HepG2 (cell line): ENCODE results near the gene PRKCE.

Experiments
- CBFB ChIP-seq: sonication (generic); formaldehyde crosslinking; IDR thresholded peaks from 2 replicates; pipeline ENCODE4 v1.4.0; 2020; ENCODE audit warnings: missing genetic modification reagents
- CTCF ChIP-seq: sonication (generic); formaldehyde crosslinking; IDR thresholded peaks from 2 replicates; pipeline ENCODE4 v1.5.0; 2020; ENCODE audit warnings: mild to moderate bottlenecking, missing genetic modification reagents, moderate library complexity
- MTA3 ChIP-seq: sonication (generic); formaldehyde crosslinking; IDR thresholded peaks from 2 replicates; pipeline ENCODE4 v1.4.0; 2020; ENCODE audit warnings: missing genetic modification reagents
- POLR2A ChIP-seq, 2 experiments: IDR thresholded peaks; 2 replicates each; pipeline ENCODE4 v1.6.1; 2011; ENCODE audit warnings: low read depth in 2 of 2, low read length in 2 of 2, mild to moderate bottlenecking in 1 of 2, moderate library complexity in 1 of 2; ENCODE audit not compliant: insufficient read depth in 1 of 2
- ZFP36 ChIP-seq: fragments of 150-350 bp; IDR thresholded peaks from 2 replicates; pipeline ENCODE4 v1.6.1; 2018; ENCODE audit warnings: borderline replicate concordance, low read length, low read depth; ENCODE audit not compliant: partially characterized antibody

- TF ChIP-seq POLR2A (IDR thresholded peaks at IDR 0.05; ENCODE audit: insufficient read depth in 1 of 2, low read depth in 2 of 2, low read length in 2 of 2) (no peak), CBFB (CRISPR knock-in tag) (no peak), ZFP36 (no peak), MTA3 (CRISPR knock-in tag) (no peak), CTCF (CRISPR knock-in tag) (no peak)
Measured at GRCh38 chr2:46067062-46067461, 415.6 kb downstream of the PRKCE start.
